ENCODE results near the gene CYFIP1. TPM values are rescaled to one million over a fixed set of nuclear protein-coding genes. Genes with fewer than 3 reads are reported as not detected.

Gene CYFIP1
- total RNA-seq, 1 experiment from 2014 or later, result 79.2 TPM

DNA sequence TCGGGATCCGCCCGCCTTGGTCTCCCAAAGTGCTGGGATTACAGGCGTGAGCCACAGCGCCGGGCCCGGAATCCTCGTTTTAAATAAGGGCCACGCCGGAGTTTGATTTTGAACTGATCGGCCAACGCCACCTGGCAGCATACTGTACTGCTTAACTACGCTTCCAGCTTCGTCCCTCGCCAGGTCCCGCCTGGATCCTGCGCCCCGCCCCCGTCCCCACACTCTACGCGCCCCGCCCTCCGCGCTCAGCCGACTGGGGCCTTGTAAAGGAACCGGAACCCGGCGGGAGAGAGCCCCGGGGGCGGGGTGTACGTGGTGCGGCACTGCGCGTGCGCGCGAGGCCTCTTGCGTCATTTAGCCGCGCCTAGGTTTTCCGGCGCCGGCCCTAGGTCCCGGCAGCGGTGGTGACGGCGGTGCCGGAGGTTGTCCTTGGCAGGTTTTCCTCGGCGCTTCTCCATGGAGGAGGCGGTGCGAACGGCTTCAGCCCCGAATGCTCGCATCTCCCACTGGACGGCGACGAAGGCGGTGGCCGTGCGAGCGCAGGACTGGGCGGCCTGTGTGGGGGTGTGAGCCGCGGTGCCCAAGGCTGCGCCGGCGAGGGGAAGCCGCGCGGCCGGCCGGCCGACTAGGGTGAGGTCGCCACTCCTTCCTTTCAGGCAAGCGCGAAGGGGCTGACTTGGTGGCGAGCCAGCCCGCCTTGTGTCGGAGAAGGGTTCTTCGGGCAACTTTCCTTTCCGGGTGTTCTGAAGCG, 141.7 kb downstream of the CYFIP1 start, which contains the start of gene NIPA2:
Gene NIPA2, plus strand, starts transcription at position 375 of the 751 bp plus-strand sequence. CDS start 13,066 bp downstream, outside the sequence.
- ATAC-seq (peak; percentile 98), DNase-seq (ENCODE audit: low spot score) (peak; percentile 99)
- Mint-ChIP-seq H3K36me3 (peaks cover 25% of the 10 kb centered on the region), H3K27ac (peak within 1 kb of the TSS; percentile 93), H3K27me3 (ENCODE audit: low read depth) (no peaks in the 10 kb centered on the region), H3K4me3 (peak within 1 kb of the TSS; percentile 95), H3K4me1 (peaks cover 35% of the 10 kb centered on the region), H3K9me3 (peaks cover 17% of the 10 kb centered on the region)
- POLR2A ChIA-PET, result interaction anchor here (0.6 to 1.3 kb wide), 4 partner anchors 11 to 141 kb away, joined by 3 to 6 read pairs (median 4); partner anchors contain the start of gene CYFIP1
- CTCF ChIA-PET, result interaction anchor here (1.0 kb wide), 1 partner anchor 11 kb away, joined by 3 read pairs; no protein-coding TSS in a partner anchor
- TF ChIP-seq, protein P1, sequence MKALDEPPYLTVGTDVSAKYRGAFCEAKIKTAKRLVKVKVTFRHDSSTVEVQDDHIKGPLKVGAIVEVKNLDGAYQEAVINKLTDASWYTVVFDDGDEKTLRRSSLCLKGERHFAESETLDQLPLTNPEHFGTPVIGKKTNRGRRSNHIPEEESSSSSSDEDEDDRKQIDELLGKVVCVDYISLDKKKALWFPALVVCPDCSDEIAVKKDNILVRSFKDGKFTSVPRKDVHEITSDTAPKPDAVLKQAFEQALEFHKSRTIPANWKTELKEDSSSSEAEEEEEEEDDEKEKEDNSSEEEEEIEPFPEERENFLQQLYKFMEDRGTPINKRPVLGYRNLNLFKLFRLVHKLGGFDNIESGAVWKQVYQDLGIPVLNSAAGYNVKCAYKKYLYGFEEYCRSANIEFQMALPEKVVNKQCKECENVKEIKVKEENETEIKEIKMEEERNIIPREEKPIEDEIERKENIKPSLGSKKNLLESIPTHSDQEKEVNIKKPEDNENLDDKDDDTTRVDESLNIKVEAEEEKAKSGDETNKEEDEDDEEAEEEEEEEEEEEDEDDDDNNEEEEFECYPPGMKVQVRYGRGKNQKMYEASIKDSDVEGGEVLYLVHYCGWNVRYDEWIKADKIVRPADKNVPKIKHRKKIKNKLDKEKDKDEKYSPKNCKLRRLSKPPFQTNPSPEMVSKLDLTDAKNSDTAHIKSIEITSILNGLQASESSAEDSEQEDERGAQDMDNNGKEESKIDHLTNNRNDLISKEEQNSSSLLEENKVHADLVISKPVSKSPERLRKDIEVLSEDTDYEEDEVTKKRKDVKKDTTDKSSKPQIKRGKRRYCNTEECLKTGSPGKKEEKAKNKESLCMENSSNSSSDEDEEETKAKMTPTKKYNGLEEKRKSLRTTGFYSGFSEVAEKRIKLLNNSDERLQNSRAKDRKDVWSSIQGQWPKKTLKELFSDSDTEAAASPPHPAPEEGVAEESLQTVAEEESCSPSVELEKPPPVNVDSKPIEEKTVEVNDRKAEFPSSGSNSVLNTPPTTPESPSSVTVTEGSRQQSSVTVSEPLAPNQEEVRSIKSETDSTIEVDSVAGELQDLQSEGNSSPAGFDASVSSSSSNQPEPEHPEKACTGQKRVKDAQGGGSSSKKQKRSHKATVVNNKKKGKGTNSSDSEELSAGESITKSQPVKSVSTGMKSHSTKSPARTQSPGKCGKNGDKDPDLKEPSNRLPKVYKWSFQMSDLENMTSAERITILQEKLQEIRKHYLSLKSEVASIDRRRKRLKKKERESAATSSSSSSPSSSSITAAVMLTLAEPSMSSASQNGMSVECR (CRISPR knock-in tag; IDR thresholded peaks at IDR 0.05; ENCODE audit: borderline replicate concordance), result peak; percentile 82; the same call in 1 of the 2 replicates
- TF ChIP-seq, protein P2, sequence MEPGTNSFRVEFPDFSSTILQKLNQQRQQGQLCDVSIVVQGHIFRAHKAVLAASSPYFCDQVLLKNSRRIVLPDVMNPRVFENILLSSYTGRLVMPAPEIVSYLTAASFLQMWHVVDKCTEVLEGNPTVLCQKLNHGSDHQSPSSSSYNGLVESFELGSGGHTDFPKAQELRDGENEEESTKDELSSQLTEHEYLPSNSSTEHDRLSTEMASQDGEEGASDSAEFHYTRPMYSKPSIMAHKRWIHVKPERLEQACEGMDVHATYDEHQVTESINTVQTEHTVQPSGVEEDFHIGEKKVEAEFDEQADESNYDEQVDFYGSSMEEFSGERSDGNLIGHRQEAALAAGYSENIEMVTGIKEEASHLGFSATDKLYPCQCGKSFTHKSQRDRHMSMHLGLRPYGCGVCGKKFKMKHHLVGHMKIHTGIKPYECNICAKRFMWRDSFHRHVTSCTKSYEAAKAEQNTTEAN (CRISPR knock-in tag; IDR thresholded peaks at IDR 0.05), result no peak
- TF ChIP-seq, protein P3, sequence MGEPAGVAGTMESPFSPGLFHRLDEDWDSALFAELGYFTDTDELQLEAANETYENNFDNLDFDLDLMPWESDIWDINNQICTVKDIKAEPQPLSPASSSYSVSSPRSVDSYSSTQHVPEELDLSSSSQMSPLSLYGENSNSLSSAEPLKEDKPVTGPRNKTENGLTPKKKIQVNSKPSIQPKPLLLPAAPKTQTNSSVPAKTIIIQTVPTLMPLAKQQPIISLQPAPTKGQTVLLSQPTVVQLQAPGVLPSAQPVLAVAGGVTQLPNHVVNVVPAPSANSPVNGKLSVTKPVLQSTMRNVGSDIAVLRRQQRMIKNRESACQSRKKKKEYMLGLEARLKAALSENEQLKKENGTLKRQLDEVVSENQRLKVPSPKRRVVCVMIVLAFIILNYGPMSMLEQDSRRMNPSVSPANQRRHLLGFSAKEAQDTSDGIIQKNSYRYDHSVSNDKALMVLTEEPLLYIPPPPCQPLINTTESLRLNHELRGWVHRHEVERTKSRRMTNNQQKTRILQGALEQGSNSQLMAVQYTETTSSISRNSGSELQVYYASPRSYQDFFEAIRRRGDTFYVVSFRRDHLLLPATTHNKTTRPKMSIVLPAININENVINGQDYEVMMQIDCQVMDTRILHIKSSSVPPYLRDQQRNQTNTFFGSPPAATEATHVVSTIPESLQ (CRISPR knock-in tag; IDR thresholded peaks at IDR 0.05), result peak; percentile 65; the same call in 1 of the 2 replicates
- TF ChIP-seq GABPB1 (CRISPR knock-in tag; IDR thresholded peaks at IDR 0.05) (peak; percentile 85), FOXK1 (CRISPR knock-in tag; IDR thresholded peaks at IDR 0.05) (peak; percentile 74; the same call in 1 of the 2 replicates), KAT7 (CRISPR knock-in tag; IDR thresholded peaks at IDR 0.05; ENCODE audit: borderline replicate concordance) (0 out of 2 replicates have a peak, but pooled peaks have one; percentile 47), ZNF219 (CRISPR knock-in tag; IDR thresholded peaks at IDR 0.05; ENCODE audit: borderline replicate concordance) (no peak), CREB1 (CRISPR knock-in tag; IDR thresholded peaks at IDR 0.05) (no peak), NFE2L1 (CRISPR knock-in tag; IDR thresholded peaks at IDR 0.05) (no peak), ZNF317 (CRISPR knock-in tag; IDR thresholded peaks at IDR 0.05; ENCODE audit: borderline replicate concordance, low read depth) (no peak), RORB (CRISPR knock-in tag; IDR thresholded peaks at IDR 0.05) (no peak), RELA (CRISPR knock-in tag; IDR thresholded peaks at IDR 0.05; ENCODE audit: borderline replicate concordance) (no peak), CREM (CRISPR knock-in tag; IDR thresholded peaks at IDR 0.05) (peak; percentile 92), TEAD1 (CRISPR knock-in tag; IDR thresholded peaks at IDR 0.05) (no peak), ELF4 (CRISPR knock-in tag; IDR thresholded peaks at IDR 0.05; ENCODE audit: low read depth) (no peak), EMX1 (CRISPR knock-in tag; IDR thresholded peaks at IDR 0.05) (no peak), ZNF423 (CRISPR knock-in tag; IDR thresholded peaks at IDR 0.05) (no peak), ZNF416 (CRISPR knock-in tag; IDR thresholded peaks at IDR 0.05) (no peak), ESRRA (CRISPR knock-in tag; IDR thresholded peaks at IDR 0.05; ENCODE audit: borderline replicate concordance) (peak; percentile 62; the same call in 1 of the 2 replicates), CBFB (CRISPR knock-in tag; IDR thresholded peaks at IDR 0.05; ENCODE audit: low read depth) (no peak)
- TF ChIP-seq, protein P4, sequence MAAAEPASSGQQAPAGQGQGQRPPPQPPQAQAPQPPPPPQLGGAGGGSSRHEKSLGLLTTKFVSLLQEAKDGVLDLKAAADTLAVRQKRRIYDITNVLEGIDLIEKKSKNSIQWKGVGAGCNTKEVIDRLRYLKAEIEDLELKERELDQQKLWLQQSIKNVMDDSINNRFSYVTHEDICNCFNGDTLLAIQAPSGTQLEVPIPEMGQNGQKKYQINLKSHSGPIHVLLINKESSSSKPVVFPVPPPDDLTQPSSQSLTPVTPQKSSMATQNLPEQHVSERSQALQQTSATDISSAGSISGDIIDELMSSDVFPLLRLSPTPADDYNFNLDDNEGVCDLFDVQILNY (CRISPR knock-in tag; IDR thresholded peaks at IDR 0.05), result peak; percentile 50; the same call in 1 of the 2 replicates
- TF ChIP-seq, protein P5, sequence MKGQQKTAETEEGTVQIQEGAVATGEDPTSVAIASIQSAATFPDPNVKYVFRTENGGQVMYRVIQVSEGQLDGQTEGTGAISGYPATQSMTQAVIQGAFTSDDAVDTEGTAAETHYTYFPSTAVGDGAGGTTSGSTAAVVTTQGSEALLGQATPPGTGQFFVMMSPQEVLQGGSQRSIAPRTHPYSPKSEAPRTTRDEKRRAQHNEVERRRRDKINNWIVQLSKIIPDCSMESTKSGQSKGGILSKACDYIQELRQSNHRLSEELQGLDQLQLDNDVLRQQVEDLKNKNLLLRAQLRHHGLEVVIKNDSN (CRISPR knock-in tag; IDR thresholded peaks at IDR 0.05), result no peak
- TF ChIP-seq, protein P6, sequence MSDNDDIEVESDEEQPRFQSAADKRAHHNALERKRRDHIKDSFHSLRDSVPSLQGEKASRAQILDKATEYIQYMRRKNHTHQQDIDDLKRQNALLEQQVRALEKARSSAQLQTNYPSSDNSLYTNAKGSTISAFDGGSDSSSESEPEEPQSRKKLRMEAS (CRISPR knock-in tag; IDR thresholded peaks at IDR 0.05), result 0 out of 2 replicates have a peak, but pooled peaks have one; percentile 11
- TF ChIP-seq, protein P7, sequence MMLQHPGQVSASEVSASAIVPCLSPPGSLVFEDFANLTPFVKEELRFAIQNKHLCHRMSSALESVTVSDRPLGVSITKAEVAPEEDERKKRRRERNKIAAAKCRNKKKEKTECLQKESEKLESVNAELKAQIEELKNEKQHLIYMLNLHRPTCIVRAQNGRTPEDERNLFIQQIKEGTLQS (CRISPR knock-in tag; conservative IDR thresholded peaks at IDR 0.05), result no peak
- TF ChIP-seq, protein P8, sequence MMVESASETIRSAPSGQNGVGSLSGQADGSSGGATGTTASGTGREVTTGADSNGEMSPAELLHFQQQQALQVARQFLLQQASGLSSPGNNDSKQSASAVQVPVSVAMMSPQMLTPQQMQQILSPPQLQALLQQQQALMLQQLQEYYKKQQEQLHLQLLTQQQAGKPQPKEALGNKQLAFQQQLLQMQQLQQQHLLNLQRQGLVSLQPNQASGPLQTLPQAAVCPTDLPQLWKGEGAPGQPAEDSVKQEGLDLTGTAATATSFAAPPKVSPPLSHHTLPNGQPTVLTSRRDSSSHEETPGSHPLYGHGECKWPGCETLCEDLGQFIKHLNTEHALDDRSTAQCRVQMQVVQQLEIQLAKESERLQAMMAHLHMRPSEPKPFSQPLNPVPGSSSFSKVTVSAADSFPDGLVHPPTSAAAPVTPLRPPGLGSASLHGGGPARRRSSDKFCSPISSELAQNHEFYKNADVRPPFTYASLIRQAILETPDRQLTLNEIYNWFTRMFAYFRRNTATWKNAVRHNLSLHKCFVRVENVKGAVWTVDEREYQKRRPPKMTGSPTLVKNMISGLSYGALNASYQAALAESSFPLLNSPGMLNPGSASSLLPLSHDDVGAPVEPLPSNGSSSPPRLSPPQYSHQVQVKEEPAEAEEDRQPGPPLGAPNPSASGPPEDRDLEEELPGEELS (CRISPR knock-in tag; IDR thresholded peaks at IDR 0.05), result 0 out of 2 replicates have a peak, but pooled peaks have one; percentile 13

All from WTC11 (cell line).